Activated naive CD8-positive, alpha-beta T cell treated with anti-CD3 and anti-CD28 coated beads, Interleukin-2, amount 10 ng/mL, durations not matched to agents 7 days and 5 days (primary cell): ENCODE measurements around the gene TMEM239. TPM values are rescaled to one million over a fixed set of nuclear protein-coding genes. Genes with fewer than 3 reads are reported as not detected.
A peak's percentile ranks its signal among the peaks of the same experiment; 100 is the strongest.
"Not testable (repeated sequence)": the region's sequence is repeated elsewhere in the genome, so short reads cannot be mapped to it uniquely, and the experiment has no call there.

Experiments
- ATAC-seq: fragments of 150-1000 bp; cut with Tn5 transposase; one replicate; pipeline ENCODE4 v1.10.0; 2021; ENCODE audit warnings: low read depth, moderate library complexity
- POLR2A ChIA-PET: fragments of 350-600 bp; sonication (Branson Sonifier 250); formaldehyde crosslinking; loops from one replicate; lab custom pipeline; 2021; ENCODE audit warnings: antibody characterized with exemption; lab: Charles Lee
- DNase-seq: peaks from one replicate; pipeline ENCODE4 v3.0.0; 2021
- H3K27ac Mint-ChIP-seq: one replicate; pipeline ENCODE4 v1.8.0; 2022; ENCODE audit warnings: mild to moderate bottlenecking, mixed read lengths
- H3K27me3 Mint-ChIP-seq: one replicate; pipeline ENCODE4 v1.8.0; 2022; ENCODE audit warnings: mild to moderate bottlenecking, moderate library complexity, mixed read lengths
- H3K36me3 Mint-ChIP-seq: one replicate; pipeline ENCODE4 v1.8.0; 2021; ENCODE audit warnings: mild to moderate bottlenecking, mixed read lengths
- H3K4me1 Mint-ChIP-seq: one replicate; pipeline ENCODE4 v1.8.0; 2021; ENCODE audit warnings: mixed read lengths
- H3K4me3 Mint-ChIP-seq: one replicate; pipeline ENCODE4 v1.8.0; 2022; ENCODE audit warnings: mild to moderate bottlenecking, moderate library complexity, mixed read lengths
- H3K9me3 Mint-ChIP-seq: one replicate; pipeline ENCODE4 v1.8.0; 2021; ENCODE audit warnings: mixed read lengths
- total RNA-seq, 2 experiments: library from RNA; stranded (reverse); gene quantifications; one replicate each; pipeline ENCODE4 v1.2.3, GENCODE V29; 2021

Gene TMEM239
- total RNA-seq, 2 experiments from 2014 or later = not detected

DNA sequence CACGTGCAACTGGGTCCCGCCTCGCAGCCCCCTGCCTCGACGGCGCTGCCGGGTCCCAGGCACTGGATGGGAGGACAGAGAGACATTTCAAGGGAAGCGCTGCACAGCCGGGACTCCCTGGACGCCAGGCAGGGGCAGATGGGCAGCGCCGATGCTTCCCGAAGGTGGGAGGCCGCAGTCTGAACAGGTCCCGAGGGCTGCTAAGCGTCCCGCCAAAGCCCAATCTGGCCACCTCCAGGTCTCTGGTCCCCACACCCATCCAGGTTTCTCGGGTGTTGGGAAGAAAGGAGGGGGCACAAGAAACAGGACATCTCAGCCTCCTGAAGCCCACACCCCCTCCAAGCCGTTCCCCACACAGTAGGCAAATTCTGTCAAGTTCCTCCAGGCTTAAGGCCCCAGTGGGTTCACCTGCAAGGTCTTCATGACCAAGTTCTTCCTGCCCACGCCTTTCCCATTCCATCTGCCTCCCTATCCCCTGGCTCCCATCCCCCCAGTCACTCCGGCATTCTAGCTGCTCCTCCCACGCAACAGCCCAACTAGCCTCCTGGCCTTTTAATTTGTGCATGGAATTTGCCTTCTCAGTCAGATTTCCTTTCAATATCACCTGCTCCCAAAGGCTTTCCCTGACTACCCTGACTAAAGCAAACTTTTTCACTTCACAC, 10.3 kb upstream of the TMEM239 start:
- Mint-ChIP-seq H3K4me1 (peaks cover 11% of the 10 kb centered on the region), H3K27ac (no peak overlapping the region), H3K4me3 (no peak overlapping the region), H3K27me3 (peaks cover 76% of the 10 kb centered on the region), H3K9me3 (peaks cover 1% of the 10 kb centered on the region), H3K36me3 (peaks cover 2% of the 10 kb centered on the region)
- DNase-seq = no peak
- POLR2A ChIA-PET = no interaction called here
- ATAC-seq = no peak

DNA sequence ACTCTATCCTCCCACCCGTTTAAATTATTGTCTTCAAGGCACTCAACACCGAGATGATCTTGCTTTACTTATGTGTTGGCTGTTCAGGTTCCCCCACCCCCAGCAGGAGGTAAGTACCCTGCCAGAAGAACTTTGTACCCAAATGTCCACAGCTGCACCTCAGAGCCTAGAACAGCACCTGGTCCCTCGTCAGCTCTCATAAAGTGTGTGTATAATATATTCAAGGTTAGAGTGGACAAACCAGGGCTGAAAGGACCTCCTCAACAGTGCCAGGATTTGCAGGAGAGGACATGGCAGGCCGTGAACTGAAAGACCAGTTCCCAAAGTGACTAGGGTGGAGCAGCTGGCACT, 9.8 kb upstream of the TMEM239 start:
- DNase-seq = no peak

DNA sequence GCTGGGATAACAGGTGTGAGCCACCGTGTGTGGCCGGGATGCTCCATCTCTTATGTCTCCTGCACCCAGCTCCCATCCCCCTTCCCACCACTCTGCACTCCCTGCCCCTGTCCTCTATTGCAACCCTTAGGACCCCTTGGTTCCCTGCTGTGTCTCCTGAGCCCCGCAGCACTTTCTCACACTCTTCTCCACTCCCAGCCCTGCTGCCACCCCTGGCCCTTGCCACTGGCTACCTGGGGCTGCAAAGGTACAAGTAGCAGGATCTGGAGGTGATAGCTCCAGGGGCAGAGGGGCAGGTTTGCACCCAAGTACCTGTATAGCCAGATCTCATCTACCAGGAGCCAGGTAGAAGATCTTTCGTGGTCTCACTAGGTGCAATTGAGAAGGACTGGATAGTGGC, 9.1 kb upstream of the TMEM239 start:
- Mint-ChIP-seq H3K27me3 (peaks cover 76% of the 10 kb centered on the region), H3K4me1 (peaks cover 2% of the 10 kb centered on the region), H3K27ac (no peak overlapping the region), H3K9me3 (peaks cover 1% of the 10 kb centered on the region), H3K4me3 (no peak overlapping the region), H3K36me3 (peaks cover 2% of the 10 kb centered on the region)
- DNase-seq (no peak), ATAC-seq (no peak)
- POLR2A ChIA-PET = interaction anchor here (1.0 kb wide), 1 partner anchor 33 kb away, joined by 3 read pairs; the partner anchor contains the start of genes PCED1A and VPS16

More for the DNA sequence above, 9.8 kb upstream of the TMEM239 start:
- Mint-ChIP-seq H3K4me1 (peaks cover 6% of the 10 kb centered on the region), H3K4me3 (no peak overlapping the region), H3K27ac (no peak overlapping the region), H3K9me3 (peaks cover 1% of the 10 kb centered on the region), H3K27me3 (peaks cover 76% of the 10 kb centered on the region), H3K36me3 (peaks cover 2% of the 10 kb centered on the region)
- no peak for ATAC-seq
- POLR2A ChIA-PET = interaction anchor here (1.0 kb wide), 1 partner anchor 34 kb away, joined by 3 read pairs; the partner anchor contains the start of genes PCED1A and VPS16

DNA sequence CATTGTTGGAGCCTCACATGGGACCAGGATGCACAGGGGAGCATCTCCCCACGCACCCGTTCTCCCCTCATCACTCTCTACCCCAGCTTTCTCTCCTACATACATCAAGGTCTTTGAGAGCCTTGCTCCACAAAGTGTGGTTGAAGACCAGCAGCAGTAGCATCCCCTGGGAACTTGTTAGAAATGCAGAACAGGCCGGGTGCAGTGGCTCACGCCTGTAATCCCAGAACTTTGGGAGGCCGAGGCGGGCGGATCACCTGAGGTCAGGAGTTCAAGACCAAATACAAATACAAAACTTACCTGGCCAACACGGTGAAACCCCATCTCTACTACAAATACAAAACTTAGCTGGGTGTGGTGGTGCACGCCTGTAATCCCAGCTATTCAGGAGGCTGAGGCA, 8.2 kb upstream of the TMEM239 start:
- ATAC-seq, H3K9me3 Mint-ChIP-seq, POLR2A ChIA-PET, DNase-seq, H3K36me3 Mint-ChIP-seq, H3K4me3 Mint-ChIP-seq, H3K27ac Mint-ChIP-seq, H3K4me1 Mint-ChIP-seq: not testable (repeated sequence)
- peaks cover 76% of the 10 kb centered on the region for H3K27me3 Mint-ChIP-seq

DNA sequence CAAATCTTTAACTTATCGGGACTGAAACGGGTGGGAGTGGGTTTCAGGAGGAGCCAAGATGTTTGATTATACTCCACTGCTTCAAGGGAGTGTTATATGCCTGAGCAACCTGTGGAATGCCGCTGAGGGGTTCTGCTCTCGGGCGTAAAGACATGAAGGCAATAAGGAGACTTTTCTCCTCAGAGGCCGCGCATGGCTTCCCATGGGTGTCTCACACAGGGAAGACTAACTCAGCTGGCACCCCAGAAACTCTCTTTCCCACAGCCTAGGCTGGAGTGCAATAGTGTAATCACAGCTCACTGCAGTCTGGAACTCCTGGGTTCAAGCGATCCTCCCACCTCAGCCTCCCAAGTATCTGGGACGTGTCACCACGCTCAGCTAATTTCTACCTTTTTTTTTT, 6.5 kb upstream of the TMEM239 start:
- Mint-ChIP-seq H3K27me3 (peaks cover 78% of the 10 kb centered on the region), H3K9me3 (peaks cover 8% of the 10 kb centered on the region), H3K4me1 (peaks cover 2% of the 10 kb centered on the region), H3K4me3 (no peak overlapping the region), H3K27ac (no peak overlapping the region), H3K36me3 (peaks cover 2% of the 10 kb centered on the region)
- DNase-seq (no peak), ATAC-seq (no peak)
- POLR2A ChIA-PET = interaction anchor here (0.7 kb wide), 1 partner anchor 50 kb away, joined by 6 read pairs; no protein-coding TSS in a partner anchor

DNA sequence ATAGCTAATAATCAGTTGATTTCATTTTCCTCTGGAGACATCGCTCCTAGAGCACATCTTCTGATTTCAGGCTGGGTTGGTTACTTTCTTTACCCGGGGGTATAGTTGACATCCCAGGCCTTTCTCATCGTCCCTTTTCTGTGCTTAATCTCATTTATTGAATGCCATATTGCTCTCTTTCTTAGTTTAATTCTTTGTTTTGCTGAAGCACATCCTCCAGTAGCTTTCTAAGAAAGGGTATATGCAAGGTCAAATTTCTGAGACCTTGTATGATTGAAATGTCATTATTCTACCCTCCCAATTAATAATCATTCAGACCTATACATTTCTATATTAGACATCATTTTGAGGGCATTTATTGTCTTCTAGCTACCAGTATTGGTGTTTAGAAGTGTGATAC, 4.0 kb upstream of the TMEM239 start:
- Mint-ChIP-seq H3K27me3 (peaks cover 61% of the 10 kb centered on the region), H3K4me3 (no peak overlapping the region), H3K9me3 (peaks cover 8% of the 10 kb centered on the region), H3K36me3 (no peaks in the 10 kb centered on the region), H3K27ac (no peak overlapping the region), H3K4me1 (no peaks in the 10 kb centered on the region)
- ATAC-seq = no peak
- POLR2A ChIA-PET = no interaction called here
- no peak for DNase-seq

DNA sequence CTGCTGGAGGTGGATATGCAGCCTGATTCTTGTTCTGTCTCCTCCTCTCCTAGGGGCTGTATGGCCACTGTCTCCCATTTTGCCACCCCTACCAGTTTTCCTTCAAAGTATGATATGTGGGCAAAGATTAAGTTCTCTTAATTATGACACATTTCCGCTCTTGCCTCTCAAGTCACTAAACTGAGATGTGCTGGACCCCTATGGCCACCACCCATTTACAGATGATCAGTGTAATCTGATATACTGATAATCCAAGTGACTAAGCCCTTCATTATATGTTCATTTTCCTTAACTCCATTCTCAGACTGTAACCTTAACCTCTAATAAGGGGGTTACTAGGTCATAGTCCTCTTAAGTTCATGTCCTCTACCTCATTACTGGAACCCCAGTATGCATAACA, 2.1 kb upstream of the TMEM239 start:
- H3K9me3 Mint-ChIP-seq = peaks cover 8% of the 10 kb centered on the region
- POLR2A ChIA-PET = no interaction called here
- no peak for ATAC-seq
- no peak overlapping the region for H3K4me3 Mint-ChIP-seq
- peaks cover 4% of the 10 kb centered on the region for H3K4me1 Mint-ChIP-seq
- no peak overlapping the region for H3K27ac Mint-ChIP-seq
- DNase-seq = no peak
- H3K36me3 Mint-ChIP-seq = no peaks in the 10 kb centered on the region
- peaks cover 62% of the 10 kb centered on the region for H3K27me3 Mint-ChIP-seq

DNA sequence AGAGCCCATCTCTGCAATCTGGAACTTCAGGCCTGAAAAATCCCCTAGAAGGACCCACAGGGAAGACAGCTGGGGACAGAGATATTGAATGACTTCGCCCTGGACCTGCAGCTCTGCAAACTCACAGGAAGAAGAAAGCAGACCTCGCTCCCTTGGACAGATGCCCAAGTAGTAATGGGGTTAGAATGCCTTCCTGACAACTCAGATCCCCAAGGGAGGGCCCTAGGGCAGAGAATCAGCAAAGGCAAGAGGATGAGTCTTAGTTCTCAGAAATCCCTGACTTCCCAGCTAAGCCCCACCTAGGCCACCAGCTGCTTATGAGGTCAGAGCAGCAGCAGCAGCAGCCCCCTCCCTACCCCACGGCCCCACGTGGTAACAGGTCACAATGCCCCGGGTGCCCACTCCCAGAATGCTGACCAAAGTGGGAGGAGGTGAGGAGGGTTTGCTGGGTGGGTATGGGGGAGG, 1.5 kb upstream of the TMEM239 start, which contains the start of gene C20orf141:
Gene C20orf141 (plus strand): TSS at position 401 of the 465 bp plus-strand sequence. CDS start 198 bp downstream, outside the sequence.
- ATAC-seq (no peak), DNase-seq (no peak)
- H3K27me3 Mint-ChIP-seq = peaks cover 60% of the 10 kb centered on the region
- peaks cover 8% of the 10 kb centered on the region for H3K9me3 Mint-ChIP-seq
- POLR2A ChIA-PET = no interaction called here
- H3K36me3 Mint-ChIP-seq = no peaks in the 10 kb centered on the region
- peaks cover 4% of the 10 kb centered on the region for H3K4me1 Mint-ChIP-seq
- H3K4me3 Mint-ChIP-seq = no peak within 1 kb of the TSS
- H3K27ac Mint-ChIP-seq = no peak within 1 kb of the TSS

DNA sequence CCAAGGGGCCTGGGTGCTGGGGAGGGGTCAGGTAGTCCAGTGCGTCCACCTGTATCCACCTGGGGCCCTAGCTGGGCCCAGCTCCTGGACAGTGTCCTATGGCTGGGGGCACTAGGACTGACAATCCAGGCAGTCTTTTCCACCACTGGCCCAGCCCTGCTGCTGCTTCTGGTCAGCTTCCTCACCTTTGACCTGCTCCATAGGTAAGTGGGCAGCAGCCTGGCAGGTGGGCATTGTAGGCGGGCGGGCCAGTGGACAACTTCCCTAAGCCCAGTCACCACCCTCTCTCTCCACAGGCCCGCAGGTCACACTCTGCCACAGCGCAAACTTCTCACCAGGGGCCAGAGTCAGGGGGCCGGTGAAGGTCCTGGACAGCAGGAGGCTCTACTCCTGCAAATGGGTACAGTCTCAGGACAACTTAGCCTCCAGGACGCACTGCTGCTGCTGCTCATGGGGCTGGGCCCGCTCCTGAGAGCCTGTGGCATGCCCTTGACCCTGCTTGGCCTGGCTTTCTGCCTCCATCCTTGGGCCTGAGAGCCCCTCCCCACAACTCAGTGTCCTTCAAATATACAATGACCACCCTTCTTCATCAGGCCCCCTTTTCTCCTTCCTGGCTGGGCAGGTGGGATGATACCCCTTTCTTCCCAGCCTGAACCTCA, 793 bp upstream of the TMEM239 start:
- no peak for DNase-seq
- Mint-ChIP-seq H3K9me3 (peaks cover 8% of the 10 kb centered on the region), H3K4me3 (no peak overlapping the region), H3K27ac (no peak overlapping the region), H3K4me1 (peaks cover 4% of the 10 kb centered on the region), H3K36me3 (no peaks in the 10 kb centered on the region), H3K27me3 (peaks cover 65% of the 10 kb centered on the region)
- POLR2A ChIA-PET = no interaction called here
- no peak for ATAC-seq

DNA sequence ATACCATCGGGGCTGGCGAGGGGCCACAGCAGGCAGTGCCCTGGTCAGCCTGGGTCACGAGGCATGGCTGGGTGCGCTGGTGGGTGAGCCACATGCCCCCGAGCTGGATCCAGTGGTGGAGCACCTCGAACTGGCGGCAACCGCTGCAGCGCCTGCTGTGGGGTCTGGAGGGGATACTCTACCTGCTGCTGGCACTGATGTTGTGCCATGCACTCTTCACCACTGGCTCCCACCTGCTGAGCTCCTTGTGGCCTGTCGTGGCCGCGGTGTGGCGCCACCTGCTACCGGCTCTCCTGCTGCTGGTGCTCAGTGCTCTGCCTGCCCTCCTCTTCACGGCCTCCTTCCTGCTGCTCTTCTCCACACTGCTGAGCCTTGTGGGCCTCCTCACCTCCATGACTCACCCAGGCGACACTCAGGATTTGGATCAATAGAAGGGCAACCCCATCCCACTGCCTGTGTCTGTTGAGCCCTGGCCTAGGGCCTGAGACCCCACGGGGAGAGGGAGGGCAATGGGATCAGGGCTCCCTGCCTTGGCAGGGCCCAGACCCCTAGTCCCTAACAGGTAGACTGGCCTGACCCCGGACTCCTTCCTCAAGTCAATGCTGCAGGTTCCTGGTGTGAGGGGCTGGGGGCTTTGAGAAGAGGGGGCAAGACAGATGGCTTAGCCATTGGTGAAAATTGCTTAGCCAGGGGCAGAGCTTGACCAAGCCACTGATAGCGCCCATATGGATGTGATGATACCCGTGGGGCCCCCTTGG, 598 bp downstream of the TMEM239 start:
- Mint-ChIP-seq H3K4me3 (no peak overlapping the region), H3K27me3 (peaks cover 62% of the 10 kb centered on the region), H3K4me1 (peaks cover 8% of the 10 kb centered on the region), H3K36me3 (no peaks in the 10 kb centered on the region), H3K27ac (no peak overlapping the region), H3K9me3 (peaks cover 8% of the 10 kb centered on the region)
- DNase-seq (no peak), ATAC-seq (peak; percentile 74)
- POLR2A ChIA-PET = no interaction called here

DNA sequence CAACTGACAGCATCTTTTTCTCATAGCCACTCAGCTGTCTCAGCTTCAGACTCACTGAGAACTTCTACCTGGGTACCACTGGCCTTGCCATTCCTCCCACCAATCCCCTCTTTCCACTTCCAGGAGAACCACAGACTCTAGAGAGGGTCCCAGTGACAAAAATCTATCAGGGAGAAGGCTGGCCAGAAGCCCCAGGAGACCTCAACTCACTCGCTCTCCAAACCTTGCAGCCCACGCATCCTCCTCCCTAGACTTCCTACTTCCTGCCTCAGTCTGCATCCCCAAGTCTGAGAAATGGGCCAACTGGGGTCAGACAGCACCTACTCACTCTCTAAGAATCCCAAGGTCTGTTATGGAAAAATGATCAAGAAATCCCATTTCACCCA, 1.2 kb downstream of the TMEM239 start:
- Mint-ChIP-seq H3K36me3 (no peaks in the 10 kb centered on the region), H3K4me1 (peaks cover 11% of the 10 kb centered on the region), H3K27ac (no peak overlapping the region), H3K4me3 (no peak overlapping the region), H3K9me3 (peaks cover 6% of the 10 kb centered on the region), H3K27me3 (peaks cover 58% of the 10 kb centered on the region)
- POLR2A ChIA-PET = no interaction called here
- ATAC-seq (no peak), DNase-seq (no peak)

DNA sequence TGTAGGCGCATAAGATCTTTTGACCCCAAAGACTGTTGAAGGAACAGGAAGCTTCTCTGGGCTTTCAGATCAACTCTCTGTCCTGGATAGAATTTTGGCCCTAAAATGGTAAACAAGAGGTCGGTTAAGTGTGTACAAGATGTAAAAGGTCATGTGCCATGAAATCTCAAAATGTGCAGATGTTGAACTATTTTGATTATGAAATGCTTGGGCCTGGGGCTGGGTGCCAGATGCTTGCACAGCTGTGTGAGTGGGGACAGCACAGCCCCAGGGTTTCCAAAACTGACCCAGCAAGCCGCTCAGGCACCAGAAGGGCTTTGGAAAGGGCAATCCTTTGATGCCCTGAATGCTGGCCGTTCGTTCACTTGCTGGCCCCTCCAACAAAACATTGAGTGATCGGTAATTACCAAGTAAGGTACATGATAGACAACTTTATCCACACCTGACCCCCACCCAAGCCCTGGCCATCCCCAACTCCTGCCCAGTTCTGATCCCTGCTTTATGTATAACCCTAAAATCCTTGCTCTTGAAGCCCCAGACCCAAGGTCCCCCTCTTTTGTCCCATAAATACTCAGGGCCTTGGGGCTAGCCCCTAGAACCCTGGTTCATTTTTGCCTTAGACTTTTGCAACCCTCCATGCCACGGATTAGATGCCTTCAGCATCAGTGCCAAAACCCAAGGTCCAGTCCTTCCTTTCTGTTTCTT, 1.9 kb downstream of the TMEM239 start:
- ATAC-seq (no peak), DNase-seq (no peak)
- H3K27ac Mint-ChIP-seq = no peak overlapping the region
- peaks cover 11% of the 10 kb centered on the region for H3K4me1 Mint-ChIP-seq
- peaks cover 53% of the 10 kb centered on the region for H3K27me3 Mint-ChIP-seq
- no peak overlapping the region for H3K4me3 Mint-ChIP-seq
- no peaks in the 10 kb centered on the region for H3K36me3 Mint-ChIP-seq
- POLR2A ChIA-PET = no interaction called here
- H3K9me3 Mint-ChIP-seq = peaks cover 3% of the 10 kb centered on the region
